K562 (cell line): ENCODE results near the gene THG1L. TPM values are rescaled to one million over a fixed set of nuclear protein-coding genes. Genes with fewer than 3 reads are reported as not detected.

Experiments
- ATAC-seq: fragments of 200-7000 bp; cut with Tn5 transposase; 3 replicates; pipeline ENCODE4 v1.9.1; 2020; ENCODE audit warnings: moderate library complexity
- BruUV-seq: library from RNA; stranded (reverse); fragments of 400-500 nt; replicated peaks from 2 replicates; lab custom pipeline; 2021; lab: Mats Ljungman, UMichigan
- CTCF ChIA-PET: fragments of 300-600 bp; formaldehyde crosslinking; extraction: SDS; loops from one replicate; lab custom pipeline; 2021; ENCODE audit warnings: low intra/inter-chr PET ratio; lab: Yijun Ruan, JAX
- POLR2A ChIA-PET: fragments of 300-600, 350-650 bp; sonication (Branson Sonifier 250); formaldehyde crosslinking; extraction: SDS; loops from one replicate; lab custom pipeline; 2021; ENCODE audit warnings: antibody characterized with exemption, inconsistent platforms; lab: Yijun Ruan, JAX
- DNase-seq, 4 experiments: peaks; one replicate each; pipeline versions ENCODE4 v3.0.0 to v3.0.0-alpha.2; 2011 to 2018; ENCODE audit warnings: low spot score in 3 of 4, mixed read lengths in 3 of 4; ENCODE audit errors: extremely low read depth in 1 of 4
- FAIRE-seq: peaks from 2 replicates; lab custom pipeline; 2011; peaks lifted over from hg19 to GRCh38; lab: Jason Lieb, UNC
- H2AFZ ChIP-seq: 2 replicates; pipeline ENCODE4 v1.6.0; 2011; ENCODE audit warnings: low read depth, low read length, control low read depth, inconsistent platforms
- H3K27ac ChIP-seq: fragments of 200-600 bp; 3 replicates; pipeline ENCODE4 v1.8.0; 2011; ENCODE audit warnings: low read depth, mild to moderate bottlenecking, control low read depth, inconsistent platforms, low read length, moderate library complexity, mixed read lengths; ENCODE audit errors: extremely low read depth
- H3K27me3 ChIP-seq, 2 experiments: fragments of 300-600 bp in 1 of 2; 2 replicates in 1 of 2; 3 replicates in 1 of 2; pipeline versions ENCODE4 v1.6.0 to v1.8.0; 2011; ENCODE audit warnings: inconsistent platforms in 2 of 2, low read length in 2 of 2, mild to moderate bottlenecking in 1 of 2, mixed read lengths in 1 of 2, moderate library complexity in 1 of 2; ENCODE audit not compliant: control insufficient read depth in 2 of 2, insufficient read depth in 2 of 2
- H3K36me3 ChIP-seq: fragments of 300-600 bp; 3 replicates; pipeline ENCODE4 v1.8.0; 2011; ENCODE audit warnings: mild to moderate bottlenecking, low read length, inconsistent platforms; ENCODE audit not compliant: control insufficient read depth, insufficient read depth
- H3K4me1 ChIP-seq, 2 experiments: fragments of 200-600 bp in 1 of 2; replicated peaks in 1 of 2; 2 replicates in 1 of 2; 3 replicates in 1 of 2; pipeline versions ENCODE4 v1.5.1 to v1.8.0; 2011; ENCODE audit warnings: inconsistent platforms in 2 of 2, low read length in 2 of 2, mild to moderate bottlenecking in 1 of 2, mixed read lengths in 1 of 2, moderate library complexity in 1 of 2; ENCODE audit not compliant: control insufficient read depth in 2 of 2, insufficient read depth in 2 of 2
- H3K4me2 ChIP-seq: 2 replicates; pipeline ENCODE4 v1.6.1; 2011; ENCODE audit warnings: low read length, control low read depth, inconsistent platforms, mixed read lengths; ENCODE audit not compliant: insufficient read depth
- H3K4me3 ChIP-seq: fragments of 200-600 bp; sonication (generic), shearing (Covaris generic); 2 replicates; pipeline ENCODE4 v1.5.1; 2016; ENCODE audit warnings: control low read depth, inconsistent platforms
- H3K79me2 ChIP-seq: fragments of 200-600 bp; 3 replicates; pipeline ENCODE4 v1.8.0; 2011; ENCODE audit warnings: low read length, inconsistent platforms; ENCODE audit not compliant: control insufficient read depth, insufficient read depth
- H3K9ac ChIP-seq, 2 experiments: 2 replicates each; pipeline versions ENCODE4 v1.6.0 to v1.6.1; 2011; ENCODE audit warnings: low read depth in 2 of 2, low read length in 2 of 2, control low read depth in 1 of 2, inconsistent platforms in 1 of 2, mild to moderate bottlenecking in 1 of 2, mixed read lengths in 1 of 2; ENCODE audit not compliant: insufficient read depth in 1 of 2
- H3K9me1 ChIP-seq: one replicate; pipeline ENCODE4 v1.6.0; 2011; ENCODE audit warnings: inconsistent platforms, mild to moderate bottlenecking, low read length, moderate library complexity; ENCODE audit not compliant: control insufficient read depth, insufficient read depth
- H3K9me3 ChIP-seq: replicated peaks from 2 replicates; pipeline ENCODE4 v1.5.1; 2011; ENCODE audit warnings: low read depth, low read length, inconsistent platforms; ENCODE audit not compliant: control insufficient read depth, insufficient read depth
- H4K20me1 ChIP-seq: replicated peaks from 2 replicates; pipeline ENCODE4 v1.6.1; 2011; ENCODE audit warnings: low read length, inconsistent platforms, mixed read lengths; ENCODE audit not compliant: control insufficient read depth, insufficient read depth
- ARNT ChIP-seq, 2 experiments: fragments of 450-650 bp; IDR thresholded peaks; 2 replicates each; pipeline ENCODE4 v1.6.1; 2016; ENCODE audit warnings: mild to moderate bottlenecking in 1 of 2
- CREB3L1 ChIP-seq: fragments of 450-650 bp; IDR thresholded peaks from 2 replicates; pipeline ENCODE4 v1.6.1; 2014; ENCODE audit warnings: low read depth, mild to moderate bottlenecking, moderate library complexity, borderline replicate concordance
- CSDE1 ChIP-seq, 2 experiments: fragments of 450-650 bp; IDR thresholded peaks; 2 replicates each; pipeline ENCODE4 v1.6.1; 2016; ENCODE audit warnings: mild to moderate bottlenecking in 1 of 2
- HNRNPK ChIP-seq: fragments of 200-400 bp; formaldehyde crosslinking; IDR thresholded peaks from one replicate; pipeline ENCODE4 v1.6.1; 2018; ENCODE audit warnings: mild to moderate bottlenecking, low read depth, low read length; ENCODE audit not compliant: poor library complexity, severe bottlenecking
- IFI16 ChIP-seq: fragments of 250-450 bp; sonication (Bioruptor Pico); IDR thresholded peaks from 2 replicates; pipeline ENCODE4 v2.1.2; 2022; ENCODE audit warnings: mild to moderate bottlenecking, inconsistent platforms
- JUNB ChIP-seq: fragments of 450-650 bp; formaldehyde crosslinking; conservative IDR thresholded peaks from 2 replicates; pipeline ENCODE4 v1.4.0; 2020; ENCODE audit warnings: mild to moderate bottlenecking
- MLLT1 ChIP-seq, 2 experiments: fragments of 450-650 bp; IDR thresholded peaks; 2 replicates each; pipeline ENCODE4 v1.6.1; 2016
- STAG1 ChIP-seq: sonication (generic); formaldehyde crosslinking; IDR thresholded peaks from 2 replicates; pipeline ENCODE4 v1.5.0; 2020; ENCODE audit warnings: missing genetic modification reagents, borderline replicate concordance
- YBX1 ChIP-seq: fragments of 450-650 bp; IDR thresholded peaks from 2 replicates; pipeline ENCODE4 v1.7.1; 2016; ENCODE audit warnings: mild to moderate bottlenecking
- ZBTB7A ChIP-seq: IDR thresholded peaks from 2 replicates; pipeline ENCODE4 v1.6.1; 2011; ENCODE audit warnings: low read depth, mild to moderate bottlenecking, low read length, moderate library complexity, borderline replicate concordance; ENCODE audit not compliant: control insufficient read depth
- WGBS: fragments of 100-300 bp; shearing (Covaris generic); methylation state at CpG from one replicate; pipeline ENCODE4 v1.1.6; 2016; ENCODE audit warnings: low coverage, mixed read lengths; ENCODE audit not compliant: insufficient coverage; ENCODE audit errors: missing lambda C conversion rate; 5-methylcytosine and 5-hydroxymethylcytosine counted together
- in situ Hi-C: fragments of 300-500 bp; cut with MboI; formaldehyde crosslinking; loops from 4 replicates; pipeline ENCODE4 v1.15.0; 2018; ENCODE audit warnings: inconsistent platforms, mixed read lengths
- intact Hi-C: fragments of 100-400 bp; cut with micrococcal nuclease; formaldehyde crosslinking; loops from 2 replicates; pipeline ENCODE4 v1.14.2; 2022
- polyA plus RNA-seq, 8 experiments: library from polyadenylated mRNA; depleted of rRNA in 4 of 8; stranded (reverse) in 5 of 8; unstranded in 3 of 8; fragments of >200 nt; fragmentation: Nextera tagmentation in 2 of 8; fragmentation: Illumina TruSeq in 1 of 8; extraction: Ambion mirVana in 2 of 8; extraction: Trizol in 1 of 8; gene quantifications; 2 replicates each; pipeline versions ENCODE4 v1.2.1 to v1.2.3, GENCODE V29; 2011 to 2014; ENCODE audit warnings: inconsistent platforms in 1 of 8, missing spikeins in 1 of 8
- total RNA-seq, 7 experiments: library from RNA; depleted of rRNA in 6 of 7; stranded (reverse); fragments of >200 nt in 6 of 7; fragmentation: Illumina TruSeq in 2 of 7; extraction: Trizol in 2 of 7; gene quantifications; 2 replicates each; pipeline versions ENCODE4 v1.2.1 to v1.2.3, GENCODE V29; 2011 to 2021; ENCODE audit warnings: low replicate concordance in 1 of 7
- TF ChIP-seq, protein P1 (sequence below): fragments of 450-650 bp; formaldehyde crosslinking; IDR thresholded peaks from 2 replicates; pipeline ENCODE4 v1.4.0; 2020; ENCODE audit warnings: mild to moderate bottlenecking, moderate library complexity
- TF ChIP-seq, protein P2 (sequence below): fragments of 250-450 bp; sonication (Bioruptor Pico); IDR thresholded peaks from 2 replicates; pipeline ENCODE4 v1.8.0; 2021; ENCODE audit warnings: moderate library complexity, mild to moderate bottlenecking, inconsistent platforms

THG1L gene
- total and polyA plus RNA-seq, 9 of the 15 experiments (the other 6 are each of a cell fraction or from before 2014, with no cell fraction given): 21.8 to 40.7 (median 28.0) TPM

DNA sequence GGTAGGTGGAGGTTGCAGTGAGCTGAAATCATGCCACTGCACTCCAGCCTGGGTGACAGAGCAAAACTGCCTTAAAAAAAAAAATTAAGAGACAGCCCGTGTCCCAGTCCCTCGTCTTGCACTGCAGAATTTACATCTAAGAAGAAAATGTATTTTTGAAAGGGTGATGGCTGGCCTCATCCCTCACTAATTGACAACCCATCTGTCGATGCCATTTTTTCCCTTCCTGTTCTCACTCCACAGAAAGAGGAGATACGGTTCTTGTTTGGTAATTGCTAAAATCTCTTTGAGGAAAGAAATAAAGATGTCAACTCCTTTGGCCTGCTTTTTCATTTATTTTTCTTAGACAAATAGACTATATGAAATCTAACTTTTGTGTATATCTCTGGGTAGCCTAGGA is 9.9 kb downstream of the THG1L start:
- H3K27ac ChIP-seq: no peak overlapping the region
- BruUV-seq: no TSS peak
- H3K4me3 ChIP-seq: no peak overlapping the region
- in situ Hi-C loops: no loop called here
- FAIRE-seq (no peak), ATAC-seq (no peak), DNase-seq (no peak)
- intact Hi-C loops: loop anchor here (5.0 to 10.0 kb wide), 4 partner anchors 264 to 1364 kb away; partner anchors contain the start of gene MED7
- peaks cover 13% of the 10 kb centered on the region; the same call in 1 of the 3 replicates for H3K79me2 ChIP-seq
- peaks cover 18 to 26% of the 10 kb centered on the region in 2 experiments; a peak in 4 of 5 replicates for H3K4me1 ChIP-seq
- no peak overlapping the region for H3K4me2 ChIP-seq
- no peaks in the 10 kb centered on the region for H3K9me1 ChIP-seq
- 53% methylated on average over 4 of the region's 4 CpGs for WGBS
- H4K20me1 ChIP-seq: no peaks in the 10 kb centered on the region
- CTCF ChIA-PET: interaction anchor here (1.0 kb wide), 1 partner anchor 72 kb away, joined by 5 read pairs; no protein-coding TSS in a partner anchor
- TF ChIP-seq CSDE1 (IDR thresholded peaks at IDR 0.05) (no peak), ZBTB7A (no peak), IFI16 (CRISPR knock-in tag) (no peak), HNRNPK (no peak), JUNB (CRISPR knock-in tag) (no peak), CREB3L1 (no peak), MLLT1 (IDR thresholded peaks at IDR 0.05) (no peak), STAG1 (no peak), YBX1 (no peak), ARNT (IDR thresholded peaks at IDR 0.05) (no peak)
- TF ChIP-seq, protein P1, sequence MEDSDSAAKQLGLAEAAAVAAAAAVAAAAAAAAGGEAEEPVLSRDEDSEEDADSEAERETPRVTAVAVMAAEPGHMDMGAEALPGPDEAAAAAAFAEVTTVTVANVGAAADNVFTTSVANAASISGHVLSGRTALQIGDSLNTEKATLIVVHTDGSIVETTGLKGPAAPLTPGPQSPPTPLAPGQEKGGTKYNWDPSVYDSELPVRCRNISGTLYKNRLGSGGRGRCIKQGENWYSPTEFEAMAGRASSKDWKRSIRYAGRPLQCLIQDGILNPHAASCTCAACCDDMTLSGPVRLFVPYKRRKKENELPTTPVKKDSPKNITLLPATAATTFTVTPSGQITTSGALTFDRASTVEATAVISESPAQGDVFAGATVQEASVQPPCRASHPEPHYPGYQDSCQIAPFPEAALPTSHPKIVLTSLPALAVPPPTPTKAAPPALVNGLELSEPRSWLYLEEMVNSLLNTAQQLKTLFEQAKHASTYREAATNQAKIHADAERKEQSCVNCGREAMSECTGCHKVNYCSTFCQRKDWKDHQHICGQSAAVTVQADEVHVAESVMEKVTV (CRISPR knock-in tag): no peak
- TF ChIP-seq, protein P2, sequence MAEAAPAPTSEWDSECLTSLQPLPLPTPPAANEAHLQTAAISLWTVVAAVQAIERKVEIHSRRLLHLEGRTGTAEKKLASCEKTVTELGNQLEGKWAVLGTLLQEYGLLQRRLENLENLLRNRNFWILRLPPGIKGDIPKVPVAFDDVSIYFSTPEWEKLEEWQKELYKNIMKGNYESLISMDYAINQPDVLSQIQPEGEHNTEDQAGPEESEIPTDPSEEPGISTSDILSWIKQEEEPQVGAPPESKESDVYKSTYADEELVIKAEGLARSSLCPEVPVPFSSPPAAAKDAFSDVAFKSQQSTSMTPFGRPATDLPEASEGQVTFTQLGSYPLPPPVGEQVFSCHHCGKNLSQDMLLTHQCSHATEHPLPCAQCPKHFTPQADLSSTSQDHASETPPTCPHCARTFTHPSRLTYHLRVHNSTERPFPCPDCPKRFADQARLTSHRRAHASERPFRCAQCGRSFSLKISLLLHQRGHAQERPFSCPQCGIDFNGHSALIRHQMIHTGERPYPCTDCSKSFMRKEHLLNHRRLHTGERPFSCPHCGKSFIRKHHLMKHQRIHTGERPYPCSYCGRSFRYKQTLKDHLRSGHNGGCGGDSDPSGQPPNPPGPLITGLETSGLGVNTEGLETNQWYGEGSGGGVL (CRISPR knock-in tag): no peak
- TF ChIP-seq, all 486 proteins: peak for 0
- no peak overlapping the region for H2AFZ ChIP-seq
- H3K9ac ChIP-seq: no peak overlapping the region
- H3K27me3 ChIP-seq: no peaks in the 10 kb centered on the region
- peaks cover 37% of the 10 kb centered on the region; the same call in 2 of the 3 replicates for H3K36me3 ChIP-seq
- POLR2A ChIA-PET: interaction anchor here (0.7 kb wide), 1 partner anchor 47 kb away, joined by 3 read pairs; no protein-coding TSS in a partner anchor
- no peaks in the 10 kb centered on the region for H3K9me3 ChIP-seq
